ENCODE measurements around the gene MCMBP.
"Not testable (repeated sequence)": the region's sequence is repeated elsewhere in the genome, so short reads cannot be mapped to it uniquely, and the experiment has no call there.

DNA sequence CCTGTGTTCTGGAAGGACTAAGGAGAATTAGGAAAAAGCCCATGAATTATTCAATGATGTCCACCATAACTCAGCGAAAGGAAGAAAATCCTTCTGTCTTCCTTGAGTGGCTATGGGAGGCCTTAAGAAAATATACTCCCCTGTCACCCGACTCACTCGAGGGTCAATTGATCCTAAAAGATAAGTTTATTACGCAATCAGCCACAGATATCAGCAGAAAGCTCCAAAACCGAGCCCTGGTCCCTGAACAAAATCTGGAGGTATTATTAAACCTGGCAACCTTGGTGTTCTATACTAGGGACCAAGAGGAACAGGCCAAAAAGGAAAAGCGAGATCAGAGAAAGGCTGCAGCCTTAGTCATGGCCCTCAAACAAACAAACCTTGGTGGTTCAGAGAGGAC is 13.4 kb upstream of the MCMBP start:
- TF ChIP-seq, protein P1, sequence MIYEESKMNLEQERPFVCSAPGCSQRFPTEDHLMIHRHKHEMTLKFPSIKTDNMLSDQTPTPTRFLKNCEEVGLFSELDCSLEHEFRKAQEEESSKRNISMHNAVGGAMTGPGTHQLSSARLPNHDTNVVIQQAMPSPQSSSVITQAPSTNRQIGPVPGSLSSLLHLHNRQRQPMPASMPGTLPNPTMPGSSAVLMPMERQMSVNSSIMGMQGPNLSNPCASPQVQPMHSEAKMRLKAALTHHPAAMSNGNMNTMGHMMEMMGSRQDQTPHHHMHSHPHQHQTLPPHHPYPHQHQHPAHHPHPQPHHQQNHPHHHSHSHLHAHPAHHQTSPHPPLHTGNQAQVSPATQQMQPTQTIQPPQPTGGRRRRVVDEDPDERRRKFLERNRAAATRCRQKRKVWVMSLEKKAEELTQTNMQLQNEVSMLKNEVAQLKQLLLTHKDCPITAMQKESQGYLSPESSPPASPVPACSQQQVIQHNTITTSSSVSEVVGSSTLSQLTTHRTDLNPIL (CRISPR knock-in tag; IDR thresholded peaks at IDR 0.05; ENCODE audit: low read depth) = not testable (repeated sequence)
- TF ChIP-seq, protein P2, sequence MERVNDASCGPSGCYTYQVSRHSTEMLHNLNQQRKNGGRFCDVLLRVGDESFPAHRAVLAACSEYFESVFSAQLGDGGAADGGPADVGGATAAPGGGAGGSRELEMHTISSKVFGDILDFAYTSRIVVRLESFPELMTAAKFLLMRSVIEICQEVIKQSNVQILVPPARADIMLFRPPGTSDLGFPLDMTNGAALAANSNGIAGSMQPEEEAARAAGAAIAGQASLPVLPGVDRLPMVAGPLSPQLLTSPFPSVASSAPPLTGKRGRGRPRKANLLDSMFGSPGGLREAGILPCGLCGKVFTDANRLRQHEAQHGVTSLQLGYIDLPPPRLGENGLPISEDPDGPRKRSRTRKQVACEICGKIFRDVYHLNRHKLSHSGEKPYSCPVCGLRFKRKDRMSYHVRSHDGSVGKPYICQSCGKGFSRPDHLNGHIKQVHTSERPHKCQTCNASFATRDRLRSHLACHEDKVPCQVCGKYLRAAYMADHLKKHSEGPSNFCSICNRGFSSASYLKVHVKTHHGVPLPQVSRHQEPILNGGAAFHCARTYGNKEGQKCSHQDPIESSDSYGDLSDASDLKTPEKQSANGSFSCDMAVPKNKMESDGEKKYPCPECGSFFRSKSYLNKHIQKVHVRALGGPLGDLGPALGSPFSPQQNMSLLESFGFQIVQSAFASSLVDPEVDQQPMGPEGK (CRISPR knock-in tag; IDR thresholded peaks at IDR 0.05; ENCODE audit: borderline replicate concordance) = not testable (repeated sequence)
- TF ChIP-seq SNAI2 (CRISPR knock-in tag; IDR thresholded peaks at IDR 0.05); TOX (CRISPR knock-in tag; IDR thresholded peaks at IDR 0.05; ENCODE audit: borderline replicate concordance); PPARA (CRISPR knock-in tag; IDR thresholded peaks at IDR 0.05; ENCODE audit: borderline replicate concordance); ARNTL (CRISPR knock-in tag; IDR thresholded peaks at IDR 0.05; ENCODE audit: borderline replicate concordance, low read depth); ZNF565 (CRISPR knock-in tag; conservative IDR thresholded peaks at IDR 0.05; ENCODE audit: low read depth); ZFP3 (CRISPR knock-in tag; IDR thresholded peaks at IDR 0.05); RARB (CRISPR knock-in tag; IDR thresholded peaks at IDR 0.05); GLIS3 (CRISPR knock-in tag; IDR thresholded peaks at IDR 0.05); TCF4 (CRISPR knock-in tag; IDR thresholded peaks at IDR 0.05; ENCODE audit: borderline replicate concordance): not testable (repeated sequence)
- TF ChIP-seq, protein P3, sequence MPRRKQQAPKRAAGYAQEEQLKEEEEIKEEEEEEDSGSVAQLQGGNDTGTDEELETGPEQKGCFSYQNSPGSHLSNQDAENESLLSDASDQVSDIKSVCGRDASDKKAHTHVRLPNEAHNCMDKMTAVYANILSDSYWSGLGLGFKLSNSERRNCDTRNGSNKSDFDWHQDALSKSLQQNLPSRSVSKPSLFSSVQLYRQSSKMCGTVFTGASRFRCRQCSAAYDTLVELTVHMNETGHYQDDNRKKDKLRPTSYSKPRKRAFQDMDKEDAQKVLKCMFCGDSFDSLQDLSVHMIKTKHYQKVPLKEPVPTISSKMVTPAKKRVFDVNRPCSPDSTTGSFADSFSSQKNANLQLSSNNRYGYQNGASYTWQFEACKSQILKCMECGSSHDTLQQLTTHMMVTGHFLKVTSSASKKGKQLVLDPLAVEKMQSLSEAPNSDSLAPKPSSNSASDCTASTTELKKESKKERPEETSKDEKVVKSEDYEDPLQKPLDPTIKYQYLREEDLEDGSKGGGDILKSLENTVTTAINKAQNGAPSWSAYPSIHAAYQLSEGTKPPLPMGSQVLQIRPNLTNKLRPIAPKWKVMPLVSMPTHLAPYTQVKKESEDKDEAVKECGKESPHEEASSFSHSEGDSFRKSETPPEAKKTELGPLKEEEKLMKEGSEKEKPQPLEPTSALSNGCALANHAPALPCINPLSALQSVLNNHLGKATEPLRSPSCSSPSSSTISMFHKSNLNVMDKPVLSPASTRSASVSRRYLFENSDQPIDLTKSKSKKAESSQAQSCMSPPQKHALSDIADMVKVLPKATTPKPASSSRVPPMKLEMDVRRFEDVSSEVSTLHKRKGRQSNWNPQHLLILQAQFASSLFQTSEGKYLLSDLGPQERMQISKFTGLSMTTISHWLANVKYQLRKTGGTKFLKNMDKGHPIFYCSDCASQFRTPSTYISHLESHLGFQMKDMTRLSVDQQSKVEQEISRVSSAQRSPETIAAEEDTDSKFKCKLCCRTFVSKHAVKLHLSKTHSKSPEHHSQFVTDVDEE (CRISPR knock-in tag; IDR thresholded peaks at IDR 0.05) = not testable (repeated sequence)
- TF ChIP-seq, protein P4, sequence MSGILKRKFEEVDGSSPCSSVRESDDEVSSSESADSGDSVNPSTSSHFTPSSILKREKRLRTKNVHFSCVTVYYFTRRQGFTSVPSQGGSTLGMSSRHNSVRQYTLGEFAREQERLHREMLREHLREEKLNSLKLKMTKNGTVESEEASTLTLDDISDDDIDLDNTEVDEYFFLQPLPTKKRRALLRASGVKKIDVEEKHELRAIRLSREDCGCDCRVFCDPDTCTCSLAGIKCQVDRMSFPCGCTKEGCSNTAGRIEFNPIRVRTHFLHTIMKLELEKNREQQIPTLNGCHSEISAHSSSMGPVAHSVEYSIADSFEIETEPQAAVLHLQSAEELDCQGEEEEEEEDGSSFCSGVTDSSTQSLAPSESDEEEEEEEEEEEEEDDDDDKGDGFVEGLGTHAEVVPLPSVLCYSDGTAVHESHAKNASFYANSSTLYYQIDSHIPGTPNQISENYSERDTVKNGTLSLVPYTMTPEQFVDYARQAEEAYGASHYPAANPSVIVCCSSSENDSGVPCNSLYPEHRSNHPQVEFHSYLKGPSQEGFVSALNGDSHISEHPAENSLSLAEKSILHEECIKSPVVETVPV (CRISPR knock-in tag; IDR thresholded peaks at IDR 0.05) = not testable (repeated sequence)
